HEK293 (cell line): ENCODE measurements around the gene SYNDIG1L.

ENCODE experiments used
- CTCF ChIA-PET: fragments of 350-600 bp; formaldehyde crosslinking; extraction: SDS; loops from one replicate; lab custom pipeline; 2021; ENCODE audit warnings: antibody characterized with exemption; lab: Yijun Ruan, JAX
- POLR2A ChIA-PET: fragments of 300-600 bp; formaldehyde crosslinking; extraction: SDS; loops from one replicate; lab custom pipeline; 2020; ENCODE audit warnings: antibody characterized with exemption, inconsistent platforms; lab: Yijun Ruan, JAX
- H3K27ac ChIP-seq: fragments of 200-500 bp; sonication (Bioruptor generic); 2 replicates; pipeline ENCODE4 v1.5.1; 2014; ENCODE audit warnings: low read depth, low read length, control low read depth, inconsistent platforms; ENCODE audit errors: extremely low read depth
- H3K36me3 ChIP-seq, 2 experiments: fragments of 200-500 bp in 1 of 2; sonication (Bioruptor generic) in 1 of 2; 1 replicate in 1 of 2; 2 replicates in 1 of 2; pipeline ENCODE4 v1.5.1; 2014 to 2017; ENCODE audit warnings: inconsistent platforms in 2 of 2, low read length in 2 of 2; ENCODE audit not compliant: control insufficient read depth in 2 of 2, insufficient read depth in 1 of 2
- H3K4me1 ChIP-seq: fragments of 200-500 bp; sonication (Bioruptor generic); 2 replicates; pipeline ENCODE4 v1.5.1; 2014; ENCODE audit warnings: mild to moderate bottlenecking, low read length, inconsistent platforms; ENCODE audit not compliant: control insufficient read depth, insufficient read depth
- H3K4me3 ChIP-seq: 2 replicates; pipeline ENCODE4 v1.5.1; 2011; ENCODE audit warnings: low read depth, mild to moderate bottlenecking, control low read depth, low read length, moderate library complexity
- H3K9me3 ChIP-seq: fragments of 200-500 bp; sonication (Bioruptor generic); 2 replicates; pipeline ENCODE4 v1.5.1; 2014; ENCODE audit warnings: low read depth, low read length, inconsistent platforms; ENCODE audit not compliant: control insufficient read depth, insufficient read depth
- BCL6B ChIP-seq: fragments of 450-650 bp; formaldehyde crosslinking; IDR thresholded peaks from 2 replicates; pipeline ENCODE4 v1.5.1; 2017; ENCODE audit warnings: missing biosample characterization, missing genetic modification characterization
- GLIS1 ChIP-seq: fragments of 450-650 bp; formaldehyde crosslinking; IDR thresholded peaks from 2 replicates; pipeline ENCODE4 v1.5.1; 2016; ENCODE audit warnings: missing biosample characterization, missing genetic modification characterization
- REST ChIP-seq: fragments of 450-650 bp; formaldehyde crosslinking; IDR thresholded peaks from 2 replicates; pipeline ENCODE4 v1.5.1; 2016; ENCODE audit warnings: missing biosample characterization, missing genetic modification characterization
- SETDB1 ChIP-seq: IDR thresholded peaks from one replicate; pipeline ENCODE4 v1.6.1; 2017; ENCODE audit warnings: mild to moderate bottlenecking, low read length, moderate library complexity, mixed read lengths; ENCODE audit not compliant: insufficient read length
- SP2 ChIP-seq: fragments of 450-650 bp; formaldehyde crosslinking; IDR thresholded peaks from 2 replicates; pipeline ENCODE4 v1.5.1; 2016; ENCODE audit warnings: missing biosample characterization, missing genetic modification characterization
- YY2 ChIP-seq: fragments of 450-650 bp; formaldehyde crosslinking; IDR thresholded peaks from 2 replicates; pipeline ENCODE4 v1.5.1; 2016; ENCODE audit warnings: missing biosample characterization, missing genetic modification characterization
- ZNF121 ChIP-seq: fragments of 450-650 bp; formaldehyde crosslinking; IDR thresholded peaks from 2 replicates; pipeline ENCODE4 v1.5.1; 2016; ENCODE audit warnings: missing biosample characterization, missing genetic modification characterization
- ZNF133 ChIP-seq: fragments of 450-650 bp; formaldehyde crosslinking; IDR thresholded peaks from 2 replicates; pipeline ENCODE4 v1.5.1; 2016; ENCODE audit warnings: missing biosample characterization, missing genetic modification characterization
- ZNF146 ChIP-seq: fragments of 450-650 bp; formaldehyde crosslinking; IDR thresholded peaks from 2 replicates; pipeline ENCODE4 v1.5.1; 2016; ENCODE audit warnings: missing biosample characterization, missing genetic modification characterization
- ZNF148 ChIP-seq: fragments of 450-650 bp; formaldehyde crosslinking; IDR thresholded peaks from 2 replicates; pipeline ENCODE4 v1.5.0; 2017; ENCODE audit warnings: missing biosample characterization, missing genetic modification characterization, borderline replicate concordance
- ZNF16 ChIP-seq: fragments of 450-650 bp; formaldehyde crosslinking; IDR thresholded peaks from 2 replicates; pipeline ENCODE4 v1.5.1; 2016; ENCODE audit warnings: low read depth, missing biosample characterization, missing genetic modification characterization
- ZNF169 ChIP-seq: fragments of 450-650 bp; formaldehyde crosslinking; IDR thresholded peaks from 2 replicates; pipeline ENCODE4 v1.5.1; 2016; ENCODE audit warnings: missing biosample characterization, missing genetic modification characterization
- ZNF248 ChIP-seq: fragments of 450-650 bp; formaldehyde crosslinking; IDR thresholded peaks from 2 replicates; pipeline ENCODE4 v1.5.1; 2017; ENCODE audit warnings: missing biosample characterization, missing genetic modification characterization
- ZNF37A ChIP-seq: fragments of 450-650 bp; IDR thresholded peaks from 2 replicates; pipeline ENCODE4 v1.5.1; 2018; ENCODE audit warnings: missing biosample characterization, missing genetic modification characterization
- ZNF514 ChIP-seq: fragments of 450-650 bp; formaldehyde crosslinking; IDR thresholded peaks from 2 replicates; pipeline ENCODE4 v1.5.1; 2016; ENCODE audit warnings: missing biosample characterization, missing genetic modification characterization
- ZNF558 ChIP-seq: fragments of 450-650 bp; formaldehyde crosslinking; IDR thresholded peaks from 2 replicates; pipeline ENCODE4 v1.5.1; 2016; ENCODE audit warnings: missing biosample characterization, missing genetic modification characterization
- ZNF560 ChIP-seq: fragments of 450-650 bp; formaldehyde crosslinking; IDR thresholded peaks from 2 replicates; pipeline ENCODE4 v1.5.1; 2017; ENCODE audit warnings: missing biosample characterization, missing genetic modification characterization, borderline replicate concordance
- ZNF639 ChIP-seq: fragments of 450-650 bp; formaldehyde crosslinking; IDR thresholded peaks from 2 replicates; pipeline ENCODE4 v1.5.1; 2016; ENCODE audit warnings: missing biosample characterization, missing genetic modification characterization
- ZNF792 ChIP-seq: fragments of 450-650 bp; formaldehyde crosslinking; IDR thresholded peaks from 2 replicates; pipeline ENCODE4 v1.5.1; 2016; ENCODE audit warnings: missing biosample characterization, missing genetic modification characterization
- ZNF837 ChIP-seq: fragments of 450-650 bp; formaldehyde crosslinking; IDR thresholded peaks from 2 replicates; pipeline ENCODE4 v1.5.1; 2016; ENCODE audit warnings: missing biosample characterization, missing genetic modification characterization
- ZSCAN18 ChIP-seq: fragments of 450-650 bp; formaldehyde crosslinking; IDR thresholded peaks from 2 replicates; pipeline ENCODE4 v1.5.1; 2016; ENCODE audit warnings: missing biosample characterization, missing genetic modification characterization
- TF ChIP-seq, protein P1 (sequence below): fragments of 450-650 bp; formaldehyde crosslinking; IDR thresholded peaks from 2 replicates; pipeline ENCODE4 v1.5.1; 2016; ENCODE audit warnings: missing biosample characterization, missing genetic modification characterization, low read depth
- TF ChIP-seq, protein P2 (sequence below): fragments of 450-650 bp; formaldehyde crosslinking; IDR thresholded peaks from 2 replicates; pipeline ENCODE4 v1.5.1; 2016; ENCODE audit warnings: missing biosample characterization, missing genetic modification characterization, borderline replicate concordance

Gene SYNDIG1L

GRCh38 chr14:74417201-74417600 lies 8.8 kb downstream of the SYNDIG1L start:
- Histone ChIP-seq H3K36me3 (no peaks in the 10 kb centered on the region), H3K4me1 (peaks cover 9% of the 10 kb centered on the region), H3K27ac (no peak overlapping the region), H3K9me3 (no peaks in the 10 kb centered on the region), H3K4me3 (no peak overlapping the region)
- POLR2A ChIA-PET = no interaction called here
- no peak for TF ChIP-seq BCL6B (tag by site-specific recombination)
- TF ChIP-seq ZNF639 = no peak
- TF ChIP-seq ZNF792 (tag by site-specific recombination) = no peak
- no peak for TF ChIP-seq ZNF514 (tag by site-specific recombination)
- no peak for TF ChIP-seq SETDB1
- TF ChIP-seq ZNF560 (tag by site-specific recombination) = no peak
- TF ChIP-seq, protein P1, sequence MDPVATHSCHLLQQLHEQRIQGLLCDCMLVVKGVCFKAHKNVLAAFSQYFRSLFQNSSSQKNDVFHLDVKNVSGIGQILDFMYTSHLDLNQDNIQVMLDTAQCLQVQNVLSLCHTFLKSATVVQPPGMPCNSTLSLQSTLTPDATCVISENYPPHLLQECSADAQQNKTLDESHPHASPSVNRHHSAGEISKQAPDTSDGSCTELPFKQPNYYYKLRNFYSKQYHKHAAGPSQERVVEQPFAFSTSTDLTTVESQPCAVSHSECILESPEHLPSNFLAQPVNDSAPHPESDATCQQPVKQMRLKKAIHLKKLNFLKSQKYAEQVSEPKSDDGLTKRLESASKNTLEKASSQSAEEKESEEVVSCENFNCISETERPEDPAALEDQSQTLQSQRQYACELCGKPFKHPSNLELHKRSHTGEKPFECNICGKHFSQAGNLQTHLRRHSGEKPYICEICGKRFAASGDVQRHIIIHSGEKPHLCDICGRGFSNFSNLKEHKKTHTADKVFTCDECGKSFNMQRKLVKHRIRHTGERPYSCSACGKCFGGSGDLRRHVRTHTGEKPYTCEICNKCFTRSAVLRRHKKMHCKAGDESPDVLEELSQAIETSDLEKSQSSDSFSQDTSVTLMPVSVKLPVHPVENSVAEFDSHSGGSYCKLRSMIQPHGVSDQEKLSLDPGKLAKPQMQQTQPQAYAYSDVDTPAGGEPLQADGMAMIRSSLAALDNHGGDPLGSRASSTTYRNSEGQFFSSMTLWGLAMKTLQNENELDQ (tag by site-specific recombination) = no peak
- TF ChIP-seq ZNF248 (tag by site-specific recombination) = no peak
- TF ChIP-seq ZNF146 (tag by site-specific recombination) = no peak
- no peak for TF ChIP-seq ZNF133 (tag by site-specific recombination)
- TF ChIP-seq ZNF16 (tag by site-specific recombination) = no peak
- TF ChIP-seq ZNF121 = no peak
- TF ChIP-seq ZSCAN18 = no peak
- CTCF ChIA-PET = interaction anchor here (0.7 kb wide), 1 partner anchor 349 kb away, joined by 3 read pairs; no protein-coding TSS in a partner anchor

DNA sequence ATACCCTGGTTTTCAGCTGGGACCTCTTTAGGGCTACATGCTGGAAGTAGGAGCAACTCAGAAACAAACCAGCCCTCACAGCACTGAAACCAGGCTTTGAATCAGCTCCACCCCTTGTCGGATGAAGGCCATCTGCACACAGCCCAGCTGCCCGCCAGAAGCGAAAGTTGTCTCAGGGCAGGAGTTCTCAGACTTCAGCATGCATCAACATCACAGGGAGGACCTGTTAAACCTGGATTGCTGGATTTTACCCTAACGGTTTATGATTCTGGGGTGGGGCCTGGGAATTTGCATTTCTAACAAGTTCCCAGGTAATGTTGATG lies 10.9 kb downstream of the SYNDIG1L start:
- Histone ChIP-seq H3K4me3 (no peak overlapping the region), H3K9me3 (no peaks in the 10 kb centered on the region), H3K4me1 (peaks cover 9% of the 10 kb centered on the region), H3K27ac (no peak overlapping the region), H3K36me3 (no peaks in the 10 kb centered on the region)
- CTCF ChIA-PET = no interaction called here
- POLR2A ChIA-PET = no interaction called here
- no peak for TF ChIP-seq REST (tag by site-specific recombination)
- TF ChIP-seq ZNF37A (tag by site-specific recombination) = no peak
- TF ChIP-seq ZNF169 (tag by site-specific recombination) = no peak
- no peak for TF ChIP-seq ZNF837
- TF ChIP-seq ZNF558 (tag by site-specific recombination) = no peak
- TF ChIP-seq, protein P2, sequence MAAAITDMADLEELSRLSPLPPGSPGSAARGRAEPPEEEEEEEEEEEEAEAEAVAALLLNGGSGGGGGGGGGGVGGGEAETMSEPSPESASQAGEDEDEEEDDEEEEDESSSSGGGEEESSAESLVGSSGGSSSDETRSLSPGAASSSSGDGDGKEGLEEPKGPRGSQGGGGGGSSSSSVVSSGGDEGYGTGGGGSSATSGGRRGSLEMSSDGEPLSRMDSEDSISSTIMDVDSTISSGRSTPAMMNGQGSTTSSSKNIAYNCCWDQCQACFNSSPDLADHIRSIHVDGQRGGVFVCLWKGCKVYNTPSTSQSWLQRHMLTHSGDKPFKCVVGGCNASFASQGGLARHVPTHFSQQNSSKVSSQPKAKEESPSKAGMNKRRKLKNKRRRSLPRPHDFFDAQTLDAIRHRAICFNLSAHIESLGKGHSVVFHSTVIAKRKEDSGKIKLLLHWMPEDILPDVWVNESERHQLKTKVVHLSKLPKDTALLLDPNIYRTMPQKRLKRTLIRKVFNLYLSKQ = no peak
- no peak for TF ChIP-seq ZNF148
- TF ChIP-seq GLIS1 (tag by site-specific recombination) = no peak
- TF ChIP-seq ZNF146 (tag by site-specific recombination) = no peak
- no peak for TF ChIP-seq SP2 (tag by site-specific recombination)
- no peak for TF ChIP-seq YY2
